Lung (tissue), 12 donors: ENCODE results near the gene GATA1. TPM values are rescaled to one million over a fixed set of nuclear protein-coding genes. Genes with fewer than 3 reads are reported as not detected.

Experiments
- ATAC-seq: fragments of 200-7000 bp; cut with Tn5 transposase; one replicate; pipeline ENCODE4 v1.9.1; 2020; ENCODE audit warnings: moderate number of reproducible peaks; ENCODE audit not compliant: insufficient read depth, low FRiP score
- DNase-seq, 3 donors: peaks; one replicate each; pipeline ENCODE4 v3.0.0-alpha.2; 2013 to 2017
- H3K27ac ChIP-seq, 2 donors: one replicate each; pipeline ENCODE4 v1.5.1; 2013; ENCODE audit warnings: mild to moderate bottlenecking in 2 of 2, moderate library complexity in 2 of 2, control low read depth in 1 of 2, inconsistent platforms in 1 of 2, low read depth in 1 of 2, low read length in 1 of 2
- H3K27me3 ChIP-seq, 3 donors: one replicate each; pipeline ENCODE4 v1.5.1; 2013; ENCODE audit warnings: low read length in 2 of 3; ENCODE audit not compliant: control insufficient read depth in 3 of 3, insufficient read depth in 3 of 3
- H3K36me3 ChIP-seq, 4 donors: one replicate each; pipeline ENCODE4 v1.5.1; 2013; ENCODE audit warnings: low read length in 4 of 4, mild to moderate bottlenecking in 1 of 4, moderate library complexity in 1 of 4; ENCODE audit not compliant: control insufficient read depth in 4 of 4, insufficient read depth in 4 of 4
- H3K4me1 ChIP-seq, 5 donors: one replicate each; pipeline ENCODE4 v1.5.1; 2013; ENCODE audit warnings: low read length in 5 of 5, mild to moderate bottlenecking in 2 of 5, moderate library complexity in 1 of 5; ENCODE audit not compliant: control insufficient read depth in 5 of 5, insufficient read depth in 5 of 5
- H3K4me3 ChIP-seq: one replicate; pipeline ENCODE4 v1.5.1; 2013; ENCODE audit warnings: mild to moderate bottlenecking, control low read depth, moderate library complexity
- H3K9ac ChIP-seq, 2 donors: one replicate each; pipeline ENCODE4 v1.5.1; 2013; ENCODE audit warnings: low read length in 2 of 2, control low read depth in 1 of 2; ENCODE audit not compliant: insufficient read depth in 1 of 2
- H3K9me3 ChIP-seq, 4 donors: one replicate each; pipeline ENCODE4 v1.5.1; 2013; ENCODE audit warnings: low read length in 3 of 4, mild to moderate bottlenecking in 1 of 4, moderate library complexity in 1 of 4; ENCODE audit not compliant: control insufficient read depth in 4 of 4, insufficient read depth in 3 of 4
- WGBS, 2 donors: extraction: QIAGEN DNeasy Blood & Tissue Kit; methylation state at CpG; one replicate each; pipeline ENCODE4 v1.1.7; 2013; 5-methylcytosine and 5-hydroxymethylcytosine counted together
- polyA plus RNA-seq, 2 donors: library from polyadenylated mRNA; stranded (reverse); fragments of 200-250 nt; gene quantifications; one replicate each; pipeline ENCODE4 v1.2.1, GENCODE V29; 2013
- total RNA-seq, 2 donors: library from RNA; depleted of rRNA in 1 of 2; stranded (reverse); fragments of >200 nt in 1 of 2; gene quantifications; one replicate each; pipeline ENCODE4 v1.2.1, GENCODE V29; 2014 to 2021
- TF ChIP-seq, protein P1 (sequence below): IDR thresholded peaks from 2 replicates; pipeline ENCODE4 v1.5.1; 2012; ENCODE audit warnings: mild to moderate bottlenecking; ENCODE audit errors: control extremely low read depth, extremely low read depth
- donor health status: control.
- donor health status: control.
- donor health status: Bipolar disorder and iron deficiency.
- donor health status: healthy.
- donor health status: DM: yes; HTN: yes; CAD: no.

Gene GATA1
- total and polyA plus RNA-seq, 4 donors: 0.43 to 1.5 (median 0.90) TPM

DNA sequence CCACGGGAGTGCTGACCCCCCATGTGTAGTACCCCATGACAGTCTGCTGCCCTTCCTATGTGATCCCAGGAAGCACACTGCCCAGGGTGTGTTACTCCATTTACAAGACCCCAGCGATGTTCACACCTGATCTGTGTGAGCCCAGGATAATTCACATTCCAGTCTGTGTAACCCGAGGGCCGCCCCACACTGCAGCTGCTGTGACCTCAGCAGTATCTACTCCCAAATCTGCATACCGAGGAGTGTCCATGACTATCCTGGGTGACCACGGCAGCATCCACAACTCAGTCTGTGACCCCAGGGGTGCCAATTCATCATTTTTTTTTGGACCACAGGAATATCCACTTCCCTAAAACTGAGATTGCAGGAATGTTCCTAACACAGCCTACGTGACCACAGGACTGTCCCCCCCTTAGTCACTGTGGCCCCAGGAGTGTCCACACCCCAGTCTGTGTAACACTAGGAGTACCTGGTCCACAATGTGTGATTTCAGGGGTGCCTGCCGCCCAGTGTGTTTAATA is 32.6 kb upstream of the GATA1 start:
- Histone ChIP-seq H3K4me1 (no peaks in the 10 kb centered on the region), H3K36me3 (no peaks in the 10 kb centered on the region), H3K27ac (no peak overlapping the region), H3K9me3 (no peaks in the 10 kb centered on the region), H3K9ac (no peak overlapping the region), H3K4me3 (no peak overlapping the region), H3K27me3 (no peaks in the 10 kb centered on the region)
- DNase-seq: no peak
- 74 to 80% methylated on average over 8 of the region's 8 CpGs for WGBS, 2 donors
- TF ChIP-seq, protein P1, sequence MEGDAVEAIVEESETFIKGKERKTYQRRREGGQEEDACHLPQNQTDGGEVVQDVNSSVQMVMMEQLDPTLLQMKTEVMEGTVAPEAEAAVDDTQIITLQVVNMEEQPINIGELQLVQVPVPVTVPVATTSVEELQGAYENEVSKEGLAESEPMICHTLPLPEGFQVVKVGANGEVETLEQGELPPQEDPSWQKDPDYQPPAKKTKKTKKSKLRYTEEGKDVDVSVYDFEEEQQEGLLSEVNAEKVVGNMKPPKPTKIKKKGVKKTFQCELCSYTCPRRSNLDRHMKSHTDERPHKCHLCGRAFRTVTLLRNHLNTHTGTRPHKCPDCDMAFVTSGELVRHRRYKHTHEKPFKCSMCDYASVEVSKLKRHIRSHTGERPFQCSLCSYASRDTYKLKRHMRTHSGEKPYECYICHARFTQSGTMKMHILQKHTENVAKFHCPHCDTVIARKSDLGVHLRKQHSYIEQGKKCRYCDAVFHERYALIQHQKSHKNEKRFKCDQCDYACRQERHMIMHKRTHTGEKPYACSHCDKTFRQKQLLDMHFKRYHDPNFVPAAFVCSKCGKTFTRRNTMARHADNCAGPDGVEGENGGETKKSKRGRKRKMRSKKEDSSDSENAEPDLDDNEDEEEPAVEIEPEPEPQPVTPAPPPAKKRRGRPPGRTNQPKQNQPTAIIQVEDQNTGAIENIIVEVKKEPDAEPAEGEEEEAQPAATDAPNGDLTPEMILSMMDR: no peak
- ATAC-seq: no peak

- TF ChIP-seq, protein P1: no peak
- no peak overlapping the region for H3K27ac ChIP-seq
- ATAC-seq (no peak), DNase-seq (no peak)
- H3K9ac ChIP-seq: no peak overlapping the region
- no peaks in the 10 kb centered on the region for H3K36me3 ChIP-seq
- no peaks in the 10 kb centered on the region for H3K9me3 ChIP-seq
- H3K27me3 ChIP-seq: no peaks in the 10 kb centered on the region
- H3K4me1 ChIP-seq: no peaks in the 10 kb centered on the region
- no peak overlapping the region for H3K4me3 ChIP-seq
- 60 to 74% methylated on average over 8 of the region's 8 CpGs for WGBS, 2 donors
Observed at GRCh38 chrX:48754238-48754637, 32.2 kb upstream of the GATA1 start.

- Histone ChIP-seq H3K4me1 (no peaks in the 10 kb centered on the region), H3K27ac (peak within 1 kb of the TSS in 1 of 2 donors; percentile 56), H3K36me3 (no peaks in the 10 kb centered on the region), H3K4me3 (no peak within 1 kb of the TSS), H3K9ac (no peak within 1 kb of the TSS), H3K27me3 (peaks cover 0 to 9% (median 2%) of the 10 kb centered on the region in 3 donors), H3K9me3 (no peaks in the 10 kb centered on the region)
- 52 to 79% methylated on average over 10 to 12 of the region's 12 CpGs for WGBS, 2 donors
- TF ChIP-seq, protein P1: no peak
- ATAC-seq (peak; percentile 78), DNase-seq (peak; percentile 27 to 56 (median 48))
Observed at GRCh38 chrX:48761674-48762471, 24.5 kb upstream of the GATA1 start, which contains the start of gene GLOD5. GLOD5 (plus strand) TSS chrX:48761747; CDS start chrX:48761791, 44 bp downstream.
